ENCODE results near the gene RSPO3.

DNA sequence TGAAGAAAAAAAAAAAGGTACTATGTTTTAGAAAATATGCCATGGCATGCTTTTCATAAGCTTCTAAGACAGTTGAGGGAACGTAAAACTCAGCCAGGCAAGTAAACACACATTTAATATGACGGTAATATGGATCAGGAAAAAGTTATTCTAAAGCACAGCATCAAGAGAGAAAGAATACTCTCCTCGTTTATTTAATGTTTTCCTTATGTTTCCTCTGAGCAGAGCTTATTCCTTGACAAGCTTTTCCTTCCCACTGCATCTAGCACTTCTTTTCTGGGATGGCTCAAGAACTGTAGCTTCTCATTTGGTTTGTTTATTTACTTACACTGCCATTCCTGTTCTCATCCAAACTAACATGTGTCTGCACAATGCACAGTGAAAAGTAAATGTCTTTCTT, 2.7 kb upstream of the RSPO3 start:
- TF ChIP-seq, protein P1, sequence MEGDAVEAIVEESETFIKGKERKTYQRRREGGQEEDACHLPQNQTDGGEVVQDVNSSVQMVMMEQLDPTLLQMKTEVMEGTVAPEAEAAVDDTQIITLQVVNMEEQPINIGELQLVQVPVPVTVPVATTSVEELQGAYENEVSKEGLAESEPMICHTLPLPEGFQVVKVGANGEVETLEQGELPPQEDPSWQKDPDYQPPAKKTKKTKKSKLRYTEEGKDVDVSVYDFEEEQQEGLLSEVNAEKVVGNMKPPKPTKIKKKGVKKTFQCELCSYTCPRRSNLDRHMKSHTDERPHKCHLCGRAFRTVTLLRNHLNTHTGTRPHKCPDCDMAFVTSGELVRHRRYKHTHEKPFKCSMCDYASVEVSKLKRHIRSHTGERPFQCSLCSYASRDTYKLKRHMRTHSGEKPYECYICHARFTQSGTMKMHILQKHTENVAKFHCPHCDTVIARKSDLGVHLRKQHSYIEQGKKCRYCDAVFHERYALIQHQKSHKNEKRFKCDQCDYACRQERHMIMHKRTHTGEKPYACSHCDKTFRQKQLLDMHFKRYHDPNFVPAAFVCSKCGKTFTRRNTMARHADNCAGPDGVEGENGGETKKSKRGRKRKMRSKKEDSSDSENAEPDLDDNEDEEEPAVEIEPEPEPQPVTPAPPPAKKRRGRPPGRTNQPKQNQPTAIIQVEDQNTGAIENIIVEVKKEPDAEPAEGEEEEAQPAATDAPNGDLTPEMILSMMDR (conservative IDR thresholded peaks at IDR 0.05; ENCODE audit: low read length), result no peak
- TF ChIP-seq EZH2phosphoT487 (IDR thresholded peaks at IDR 0.05; ENCODE audit: borderline replicate concordance), result no peak
